GM23248 (cell line): Measurements from ENCODE around the gene TICRR. TPM values are rescaled to one million over a fixed set of nuclear protein-coding genes. Genes with fewer than 3 reads are reported as not detected.

Experiments
- DNase-seq: peaks from one replicate; pipeline ENCODE4 v3.0.0-alpha.2; 2015
- H2AFZ ChIP-seq: fragments of 200-600 bp; sonication (generic); 2 replicates; pipeline ENCODE4 v1.6.1; 2016; ENCODE audit warnings: antibody characterized with exemption
- H3F3A ChIP-seq: fragments of 200-600 bp; sonication (generic); 2 replicates; pipeline ENCODE4 v1.6.1; 2016; ENCODE audit warnings: mild to moderate bottlenecking, antibody characterized with exemption, mixed run types; ENCODE audit not compliant: insufficient read depth
- H3K27ac ChIP-seq: fragments of 200-600 bp; sonication (generic); 2 replicates; pipeline ENCODE4 v1.5.1; 2016; ENCODE audit warnings: mild to moderate bottlenecking
- H3K27me3 ChIP-seq: fragments of 200-600 bp; sonication (generic); replicated peaks from 2 replicates; pipeline ENCODE4 v1.6.1; 2016; ENCODE audit warnings: mild to moderate bottlenecking; ENCODE audit not compliant: insufficient read depth
- H3K36me3 ChIP-seq: fragments of 200-600 bp; sonication (generic); 2 replicates; pipeline ENCODE4 v1.6.1; 2016; ENCODE audit warnings: low read depth, mild to moderate bottlenecking
- H3K4me1 ChIP-seq: fragments of 200-600 bp; sonication (generic); 2 replicates; pipeline ENCODE4 v1.6.1; 2016; ENCODE audit warnings: mild to moderate bottlenecking; ENCODE audit not compliant: insufficient read depth
- H3K4me2 ChIP-seq: fragments of 200-600 bp; sonication (generic); one replicate; pipeline ENCODE4 v1.6.1; 2016; ENCODE audit warnings: mild to moderate bottlenecking; ENCODE audit not compliant: unreplicated experiment
- H3K4me3 ChIP-seq: fragments of 200-600 bp; sonication (generic); 2 replicates; pipeline ENCODE4 v1.5.1; 2016; ENCODE audit warnings: mild to moderate bottlenecking
- H3K79me2 ChIP-seq: fragments of 200-600 bp; sonication (generic); 2 replicates; pipeline ENCODE4 v1.6.1; 2016; ENCODE audit warnings: mild to moderate bottlenecking; ENCODE audit not compliant: insufficient read depth
- H3K9ac ChIP-seq: fragments of 200-600 bp; sonication (generic); 2 replicates; pipeline ENCODE4 v1.6.1; 2016; ENCODE audit warnings: mild to moderate bottlenecking
- H3K9me2 ChIP-seq: fragments of 200-600 bp; sonication (generic); 2 replicates; pipeline ENCODE4 v1.6.1; 2016; ENCODE audit warnings: mixed run types, mild to moderate bottlenecking, moderate library complexity; ENCODE audit not compliant: insufficient read depth
- H3K9me3 ChIP-seq: fragments of 200-600 bp; sonication (generic); one replicate; pipeline ENCODE4 v1.6.1; 2017; ENCODE audit warnings: low read depth
- H4K20me1 ChIP-seq: fragments of 200-600 bp; sonication (generic); 2 replicates; pipeline ENCODE4 v1.6.0; 2016; ENCODE audit not compliant: insufficient read depth
- EZH2 ChIP-seq: fragments of 200-600 bp; sonication (generic); IDR thresholded peaks from 2 replicates; pipeline ENCODE4 v1.6.1; 2018; ENCODE audit warnings: antibody characterized with exemption, mild to moderate bottlenecking; ENCODE audit not compliant: insufficient read depth, poor library complexity, severe bottlenecking
- EZH2phosphoT487 ChIP-seq: fragments of 200-600 bp; sonication (generic); IDR thresholded peaks from 2 replicates; pipeline ENCODE4 v1.6.1; 2018; ENCODE audit warnings: antibody characterized with exemption, moderate library complexity, mild to moderate bottlenecking, low read depth; ENCODE audit not compliant: insufficient read depth
- WGBS, 2 experiments: methylation state at CpG; one replicate each; pipeline ENCODE4 v1.1.6; 2015 to 2017; ENCODE audit warnings: low lambda C conversion rate in 2 of 2, low coverage in 1 of 2; ENCODE audit errors: missing lambda C conversion rate in 2 of 2; 5-methylcytosine and 5-hydroxymethylcytosine counted together
- in situ Hi-C: fragments of 300-500 bp; cut with MboI; formaldehyde crosslinking; loops from 2 replicates; pipeline ENCODE4 v1.15.0; 2020
- polyA plus RNA-seq: library from polyadenylated mRNA; unstranded; fragments of >200 nt; fragmentation: Nextera tagmentation; extraction: Ambion mirVana; gene quantifications from 2 replicates; pipeline ENCODE4 v1.2.1, GENCODE V29; 2016
- total RNA-seq: library from RNA; depleted of rRNA; stranded (reverse); fragments of >200 nt; shearing (Covaris generic); gene quantifications from 2 replicates; pipeline ENCODE4 v1.2.3, GENCODE V29; 2014

Gene TICRR
- total and polyA plus RNA-seq, 2 experiments from 2014 or later: 1.2 to 2.3 TPM

DNA sequence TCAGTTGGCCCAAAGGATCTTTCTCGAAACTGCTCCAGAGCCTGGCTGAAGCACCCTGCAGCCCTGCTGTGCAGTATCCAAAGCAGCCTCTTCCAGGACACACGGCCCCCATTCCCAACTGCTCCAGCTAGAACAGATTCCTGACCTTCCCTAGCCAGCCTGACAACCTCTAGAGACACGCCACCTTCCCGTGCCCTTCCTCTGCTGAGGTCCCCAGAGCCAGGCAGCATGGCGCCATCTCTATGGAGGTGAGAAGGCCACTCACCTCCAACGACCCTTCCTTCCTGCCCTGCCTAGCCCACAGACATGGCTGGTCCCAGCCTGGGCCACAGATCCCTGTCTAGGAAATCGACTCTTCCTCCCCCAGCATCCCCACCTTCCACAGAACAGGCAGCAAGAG, 76.9 kb downstream of the TICRR start:
- 86 to 87% methylated on average over 7 of the region's 7 CpGs for WGBS, 2 experiments
- Histone ChIP-seq H3K36me3 (no peaks in the 10 kb centered on the region), H3K9me3 (no peaks in the 10 kb centered on the region), H3K4me2 (no peak overlapping the region), H3K79me2 (peaks cover 45% of the 10 kb centered on the region), H3K27me3 (no peaks in the 10 kb centered on the region), H2AFZ (no peak overlapping the region), H3K27ac (no peak overlapping the region), H3K4me3 (no peak overlapping the region), H3K9ac (no peak overlapping the region), H3K9me2 (no peaks in the 10 kb centered on the region), H4K20me1 (no peaks in the 10 kb centered on the region), H3F3A (peaks cover 20% of the 10 kb centered on the region), H3K4me1 (peaks cover 18% of the 10 kb centered on the region)
- in situ Hi-C loops: no loop called here
- DNase-seq: no peak
- TF ChIP-seq EZH2phosphoT487: no peak
- no peak for TF ChIP-seq EZH2

DNA sequence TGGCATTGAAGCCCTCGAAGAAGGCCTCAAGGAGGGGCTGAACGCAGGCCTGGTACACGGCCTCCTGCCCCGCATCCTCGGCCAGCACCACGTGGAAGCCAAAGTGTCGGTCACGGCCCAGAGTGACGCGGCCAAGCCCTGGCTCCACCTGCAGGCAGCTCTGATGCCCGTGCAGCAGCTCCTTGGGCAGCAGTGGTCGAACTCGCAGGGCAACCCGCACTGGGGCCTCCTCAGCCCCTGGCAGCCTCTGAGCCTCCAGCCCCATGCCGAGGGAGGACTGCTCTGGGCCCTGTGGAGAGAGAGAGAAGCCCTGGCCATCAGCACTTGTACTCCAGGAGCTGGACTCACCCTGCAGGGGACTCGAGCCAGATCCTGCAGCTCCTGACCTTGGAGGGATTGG, 77.4 kb downstream of the TICRR start:
- H3K79me2 ChIP-seq: peaks cover 45% of the 10 kb centered on the region
- TF ChIP-seq EZH2 (no peak), EZH2phosphoT487 (no peak)

DNA sequence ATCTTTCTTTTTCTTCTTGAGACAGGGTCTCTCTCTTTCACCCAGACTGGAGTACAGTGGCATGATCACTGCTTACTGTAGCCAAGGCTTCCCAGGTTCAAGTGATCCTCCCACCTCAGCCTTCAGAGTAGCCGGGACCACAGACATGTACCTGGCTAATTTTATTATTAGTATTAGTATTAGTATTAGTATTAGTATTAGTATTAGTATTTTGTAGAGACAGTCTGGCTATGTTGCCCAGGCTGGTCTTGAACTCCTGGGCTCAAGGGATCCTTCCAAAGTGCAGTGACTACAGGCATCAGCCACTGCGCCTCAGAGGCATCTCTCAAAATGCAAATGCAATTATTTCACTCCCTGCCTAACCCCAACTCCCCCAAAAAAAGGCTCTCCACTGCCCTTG, 78.3 kb downstream of the TICRR start:
- peaks cover 18% of the 10 kb centered on the region for H3K4me1 ChIP-seq
- H3K36me3 ChIP-seq: no peaks in the 10 kb centered on the region
- H2AFZ ChIP-seq: no peak overlapping the region
- peak overlapping the region; percentile 42 for H3K4me2 ChIP-seq
- no peaks in the 10 kb centered on the region for H3K27me3 ChIP-seq
- TF ChIP-seq EZH2phosphoT487 (no peak), EZH2 (no peak)
- peaks cover 45% of the 10 kb centered on the region for H3K79me2 ChIP-seq
- peaks cover 20% of the 10 kb centered on the region for H3F3A ChIP-seq
- 93 to 96% methylated on average over 2 of the region's 2 CpGs for WGBS, 2 experiments
- no peaks in the 10 kb centered on the region for H4K20me1 ChIP-seq
- DNase-seq: no peak
- no peaks in the 10 kb centered on the region for H3K9me3 ChIP-seq
- H3K4me3 ChIP-seq: peak overlapping the region; percentile 92
- in situ Hi-C loops: no loop called here
- peak overlapping the region; percentile 84 for H3K9ac ChIP-seq
- no peaks in the 10 kb centered on the region for H3K9me2 ChIP-seq
- peak overlapping the region; percentile 82 for H3K27ac ChIP-seq

More for the DNA sequence above, 77.4 kb downstream of the TICRR start:
- Histone ChIP-seq H2AFZ (no peak overlapping the region), H3K4me2 (no peak overlapping the region), H3K27ac (no peak overlapping the region), H3K36me3 (no peaks in the 10 kb centered on the region), H3K9me3 (no peaks in the 10 kb centered on the region), H3K9me2 (no peaks in the 10 kb centered on the region), H3K4me3 (no peak overlapping the region), H3K27me3 (no peaks in the 10 kb centered on the region), H3K9ac (no peak overlapping the region), H3F3A (peaks cover 20% of the 10 kb centered on the region), H4K20me1 (no peaks in the 10 kb centered on the region), H3K4me1 (peaks cover 18% of the 10 kb centered on the region)
- in situ Hi-C loops: no loop called here
- 81% methylated on average over 16 of the region's 16 CpGs for WGBS, 2 experiments
- DNase-seq: no peak

DNA sequence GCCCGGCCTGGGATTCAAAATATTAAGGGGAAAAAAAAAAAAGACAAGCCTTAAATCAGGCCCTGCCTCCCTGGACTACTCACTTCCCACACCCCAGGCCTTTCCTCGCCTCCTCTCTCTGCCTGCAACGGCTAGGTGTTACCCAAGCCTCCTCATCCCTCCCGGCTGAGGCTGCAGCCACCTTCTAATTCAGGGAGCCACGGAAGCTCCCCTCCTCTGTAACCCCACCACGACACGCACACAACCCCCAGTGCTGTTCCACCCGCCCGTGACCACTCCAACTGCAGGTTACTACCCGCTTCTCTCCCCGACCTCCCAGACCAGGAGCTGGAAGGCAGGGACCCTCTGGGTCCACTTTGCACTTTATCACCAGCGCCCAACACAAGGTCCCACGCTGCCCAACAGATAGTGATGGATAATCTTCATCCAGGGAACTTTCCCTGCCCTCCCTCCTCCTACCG, 79.1 kb downstream of the TICRR start:
- TF ChIP-seq EZH2: no peak
- DNase-seq: peak; percentile 87
- Histone ChIP-seq H3K9me3 (no peaks in the 10 kb centered on the region), H2AFZ (peak overlapping the region; percentile 74), H3K4me3 (peak overlapping the region; percentile 92), H3K4me1 (peaks cover 18% of the 10 kb centered on the region), H3F3A (peaks cover 20% of the 10 kb centered on the region), H3K27ac (peak overlapping the region; percentile 82), H3K27me3 (no peaks in the 10 kb centered on the region), H3K4me2 (peak overlapping the region; percentile 99), H3K36me3 (no peaks in the 10 kb centered on the region), H3K9ac (peak overlapping the region; percentile 84), H3K79me2 (peaks cover 45% of the 10 kb centered on the region), H3K9me2 (no peaks in the 10 kb centered on the region), H4K20me1 (no peaks in the 10 kb centered on the region)
- in situ Hi-C loops: no loop called here
- WGBS, 2 experiments: 2 to 7% methylated on average over 12 to 14 of the region's 14 CpGs
